ENCODE results near the gene ATAT1. TPM values are rescaled to one million over a fixed set of nuclear protein-coding genes. Genes with fewer than 3 reads are reported as not detected.

The ATAT1 gene
- total and polyA plus RNA-seq, 2 of the 13 experiments (the other 11 are each of a cell fraction or from before 2014, with no cell fraction given) = 9.2 to 23.6 TPM

DNA sequence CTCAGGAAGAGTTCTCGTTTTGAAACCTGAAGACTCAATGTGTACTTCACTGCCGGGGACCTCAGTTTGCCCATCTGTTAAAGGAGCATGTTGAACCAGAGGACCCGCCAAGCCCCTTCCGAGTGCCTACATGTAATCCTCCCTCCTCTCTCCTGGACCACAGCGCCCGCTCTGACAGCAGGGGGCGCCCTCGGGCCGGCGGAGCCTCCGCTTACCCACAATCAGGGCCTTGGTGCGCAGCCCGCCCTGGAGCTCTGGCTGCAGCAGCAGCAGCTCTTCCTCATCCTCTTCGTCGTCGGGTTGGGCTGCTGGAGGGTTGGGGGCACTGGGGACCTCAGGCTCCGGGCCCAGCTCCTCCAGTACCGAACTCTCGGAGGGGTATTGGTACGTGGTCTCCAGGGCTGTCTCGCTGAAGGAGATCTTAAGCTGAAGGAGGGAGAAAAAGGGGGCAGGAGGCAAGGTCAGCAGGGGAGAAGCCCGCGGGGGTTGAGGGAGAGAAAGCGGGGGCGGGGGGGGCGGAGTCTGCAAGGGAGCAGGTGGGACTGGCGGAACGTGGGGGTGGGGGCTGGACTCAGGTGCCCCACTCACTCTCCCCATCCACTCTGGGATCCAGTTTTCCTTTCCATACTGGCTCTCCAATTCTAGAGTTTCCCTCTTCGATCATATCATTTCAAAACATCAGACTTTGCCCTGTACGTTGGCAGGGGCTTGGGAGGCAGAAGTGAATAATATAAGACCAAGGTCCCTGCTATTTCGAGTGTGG lies 52.5 kb downstream of the ATAT1 start (continued):
- TF ChIP-seq, protein P1, sequence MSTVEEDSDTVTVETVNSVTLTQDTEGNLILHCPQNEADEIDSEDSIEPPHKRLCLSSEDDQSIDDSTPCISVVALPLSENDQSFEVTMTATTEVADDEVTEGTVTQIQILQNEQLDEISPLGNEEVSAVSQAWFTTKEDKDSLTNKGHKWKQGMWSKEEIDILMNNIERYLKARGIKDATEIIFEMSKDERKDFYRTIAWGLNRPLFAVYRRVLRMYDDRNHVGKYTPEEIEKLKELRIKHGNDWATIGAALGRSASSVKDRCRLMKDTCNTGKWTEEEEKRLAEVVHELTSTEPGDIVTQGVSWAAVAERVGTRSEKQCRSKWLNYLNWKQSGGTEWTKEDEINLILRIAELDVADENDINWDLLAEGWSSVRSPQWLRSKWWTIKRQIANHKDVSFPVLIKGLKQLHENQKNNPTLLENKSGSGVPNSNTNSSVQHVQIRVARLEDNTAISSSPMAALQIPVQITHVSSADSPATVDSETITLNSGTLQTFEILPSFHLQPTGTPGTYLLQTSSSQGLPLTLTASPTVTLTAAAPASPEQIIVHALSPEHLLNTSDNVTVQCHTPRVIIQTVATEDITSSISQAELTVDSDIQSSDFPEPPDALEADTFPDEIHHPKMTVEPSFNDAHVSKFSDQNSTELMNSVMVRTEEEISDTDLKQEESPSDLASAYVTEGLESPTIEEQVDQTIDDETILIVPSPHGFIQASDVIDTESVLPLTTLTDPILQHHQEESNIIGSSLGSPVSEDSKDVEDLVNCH (CRISPR knock-in tag; IDR thresholded peaks at IDR 0.05) = no peak
- TF ChIP-seq MED1 (CRISPR knock-in tag; IDR thresholded peaks at IDR 0.05) (peak; percentile 72), POLR2G (IDR thresholded peaks at IDR 0.05; ENCODE audit: low read depth, low read length) (no peak), JUND (CRISPR knock-in tag; IDR thresholded peaks at IDR 0.05) (no peak), NBN (conservative IDR thresholded peaks at IDR 0.05) (no peak), NR2F2 (IDR thresholded peaks at IDR 0.05; ENCODE audit: borderline replicate concordance, low read depth) (no peak; the same call in 1 of the 2 replicates), NFYB (CRISPR knock-in tag; IDR thresholded peaks at IDR 0.05) (no peak; the same call in 1 of the 2 replicates), HNRNPH1 (optimal IDR thresholded peaks at IDR 0.05; ENCODE audit: low read depth, low read length) (no peak), ZNF468 (CRISPR knock-in tag; IDR thresholded peaks at IDR 0.05) (no peak), TBX3 (IDR thresholded peaks at IDR 0.05; ENCODE audit: borderline replicate concordance) (no peak), SATB2 (CRISPR knock-in tag; IDR thresholded peaks at IDR 0.05) (no peak), NR1H2 (CRISPR knock-in tag; IDR thresholded peaks at IDR 0.05; ENCODE audit: borderline replicate concordance, low read depth) (no peak), TBX2 (CRISPR knock-in tag; IDR thresholded peaks at IDR 0.05; ENCODE audit: borderline replicate concordance) (peak; percentile 36; the same call in 1 of the 2 replicates), WIZ (CRISPR knock-in tag; IDR thresholded peaks at IDR 0.05) (no peak), TOE1 (CRISPR knock-in tag; IDR thresholded peaks at IDR 0.05) (no peak), MXD4 (CRISPR knock-in tag; IDR thresholded peaks at IDR 0.05) (peak; percentile 56; the same call in 1 of the 2 replicates), ZNF124 (CRISPR knock-in tag; IDR thresholded peaks at IDR 0.05) (peak; percentile 79; the same call in 1 of the 2 replicates)
- TF ChIP-seq, protein P2, sequence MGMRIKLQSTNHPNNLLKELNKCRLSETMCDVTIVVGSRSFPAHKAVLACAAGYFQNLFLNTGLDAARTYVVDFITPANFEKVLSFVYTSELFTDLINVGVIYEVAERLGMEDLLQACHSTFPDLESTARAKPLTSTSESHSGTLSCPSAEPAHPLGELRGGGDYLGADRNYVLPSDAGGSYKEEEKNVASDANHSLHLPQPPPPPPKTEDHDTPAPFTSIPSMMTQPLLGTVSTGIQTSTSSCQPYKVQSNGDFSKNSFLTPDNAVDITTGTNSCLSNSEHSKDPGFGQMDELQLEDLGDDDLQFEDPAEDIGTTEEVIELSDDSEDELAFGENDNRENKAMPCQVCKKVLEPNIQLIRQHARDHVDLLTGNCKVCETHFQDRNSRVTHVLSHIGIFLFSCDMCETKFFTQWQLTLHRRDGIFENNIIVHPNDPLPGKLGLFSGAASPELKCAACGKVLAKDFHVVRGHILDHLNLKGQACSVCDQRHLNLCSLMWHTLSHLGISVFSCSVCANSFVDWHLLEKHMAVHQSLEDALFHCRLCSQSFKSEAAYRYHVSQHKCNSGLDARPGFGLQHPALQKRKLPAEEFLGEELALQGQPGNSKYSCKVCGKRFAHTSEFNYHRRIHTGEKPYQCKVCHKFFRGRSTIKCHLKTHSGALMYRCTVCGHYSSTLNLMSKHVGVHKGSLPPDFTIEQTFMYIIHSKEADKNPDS (CRISPR knock-in tag; IDR thresholded peaks at IDR 0.05) = no peak
- TF ChIP-seq, protein P3, sequence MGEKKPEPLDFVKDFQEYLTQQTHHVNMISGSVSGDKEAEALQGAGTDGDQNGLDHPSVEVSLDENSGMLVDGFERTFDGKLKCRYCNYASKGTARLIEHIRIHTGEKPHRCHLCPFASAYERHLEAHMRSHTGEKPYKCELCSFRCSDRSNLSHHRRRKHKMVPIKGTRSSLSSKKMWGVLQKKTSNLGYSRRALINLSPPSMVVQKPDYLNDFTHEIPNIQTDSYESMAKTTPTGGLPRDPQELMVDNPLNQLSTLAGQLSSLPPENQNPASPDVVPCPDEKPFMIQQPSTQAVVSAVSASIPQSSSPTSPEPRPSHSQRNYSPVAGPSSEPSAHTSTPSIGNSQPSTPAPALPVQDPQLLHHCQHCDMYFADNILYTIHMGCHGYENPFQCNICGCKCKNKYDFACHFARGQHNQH (CRISPR knock-in tag; IDR thresholded peaks at IDR 0.05) = peak; percentile 88; the same call in 1 of the 2 replicates
- TF ChIP-seq, protein P4, sequence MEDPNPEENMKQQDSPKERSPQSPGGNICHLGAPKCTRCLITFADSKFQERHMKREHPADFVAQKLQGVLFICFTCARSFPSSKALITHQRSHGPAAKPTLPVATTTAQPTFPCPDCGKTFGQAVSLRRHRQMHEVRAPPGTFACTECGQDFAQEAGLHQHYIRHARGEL (CRISPR knock-in tag; IDR thresholded peaks at IDR 0.05) = peak; percentile 52; the same call in 1 of the 2 replicates
- TF ChIP-seq, protein P5, sequence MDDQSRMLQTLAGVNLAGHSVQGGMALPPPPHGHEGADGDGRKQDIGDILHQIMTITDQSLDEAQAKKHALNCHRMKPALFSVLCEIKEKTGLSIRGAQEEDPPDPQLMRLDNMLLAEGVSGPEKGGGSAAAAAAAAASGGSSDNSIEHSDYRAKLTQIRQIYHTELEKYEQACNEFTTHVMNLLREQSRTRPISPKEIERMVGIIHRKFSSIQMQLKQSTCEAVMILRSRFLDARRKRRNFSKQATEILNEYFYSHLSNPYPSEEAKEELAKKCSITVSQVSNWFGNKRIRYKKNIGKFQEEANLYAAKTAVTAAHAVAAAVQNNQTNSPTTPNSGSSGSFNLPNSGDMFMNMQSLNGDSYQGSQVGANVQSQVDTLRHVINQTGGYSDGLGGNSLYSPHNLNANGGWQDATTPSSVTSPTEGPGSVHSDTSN (CRISPR knock-in tag; IDR thresholded peaks at IDR 0.05; ENCODE audit: borderline replicate concordance) = no peak
